Activated CD8-positive, alpha-beta memory T cell treated with anti-CD3 and anti-CD28 coated beads, Interleukin-2, amount 50 U/mL, for 24 hours (primary cell): ENCODE results near the gene GJB5.

Source experiments
- DNase-seq: peaks from one replicate; pipeline ENCODE4 v3.0.0-alpha.2; 2020; ENCODE audit errors: extremely low read depth

Gene GJB5

GRCh38 chr1:34794790-34795180 lies 39.9 kb downstream of the GJB5 start:
- DNase-seq, result no peak

GRCh38 chr1:34795916-34796315 lies 41.1 kb downstream of the GJB5 start:
- DNase-seq, result no peak

GRCh38 chr1:34796990-34797389 lies 42.1 kb downstream of the GJB5 start:
- DNase-seq, result no peak

- DNase-seq, result no peak
Observed at GRCh38 chr1:34800214-34800613, 45.4 kb downstream of the GJB5 start.

GRCh38 chr1:34803770-34804169 lies 48.9 kb downstream of the GJB5 start:
- DNase-seq, result no peak

- DNase-seq, result no peak
Observed at GRCh38 chr1:34806396-34806795, 51.5 kb downstream of the GJB5 start.
